K562 treated with DMSO at 1 percent for 48 hours (cell line): Measurements from ENCODE around the gene UBTFL1. TPM values are rescaled to one million over a fixed set of nuclear protein-coding genes. Genes with fewer than 3 reads are reported as not detected.

Experiments
- total RNA-seq: library from RNA; unstranded; fragments of 300-600 nt; gene quantifications from 2 replicates; pipeline ENCODE4 v1.2.3, GENCODE V29; 2022; ENCODE audit warnings: low replicate concordance; ENCODE audit errors: extremely low read depth

The UBTFL1 gene, protein sequence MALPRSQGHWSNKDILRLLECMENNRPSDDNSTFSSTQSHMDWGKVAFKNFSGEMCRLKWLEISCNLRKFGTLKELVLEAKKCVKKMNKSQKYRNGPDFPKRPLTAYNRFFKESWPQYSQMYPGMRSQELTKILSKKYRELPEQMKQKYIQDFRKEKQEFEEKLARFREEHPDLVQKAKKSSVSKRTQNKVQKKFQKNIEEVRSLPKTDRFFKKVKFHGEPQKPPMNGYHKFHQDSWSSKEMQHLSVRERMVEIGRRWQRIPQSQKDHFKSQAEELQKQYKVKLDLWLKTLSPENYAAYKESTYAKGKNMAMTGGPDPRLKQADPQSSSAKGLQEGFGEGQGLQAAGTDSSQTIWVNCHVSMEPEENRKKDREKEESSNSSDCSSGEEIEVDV
- not detected in 2 replicates for total RNA-seq

DNA sequence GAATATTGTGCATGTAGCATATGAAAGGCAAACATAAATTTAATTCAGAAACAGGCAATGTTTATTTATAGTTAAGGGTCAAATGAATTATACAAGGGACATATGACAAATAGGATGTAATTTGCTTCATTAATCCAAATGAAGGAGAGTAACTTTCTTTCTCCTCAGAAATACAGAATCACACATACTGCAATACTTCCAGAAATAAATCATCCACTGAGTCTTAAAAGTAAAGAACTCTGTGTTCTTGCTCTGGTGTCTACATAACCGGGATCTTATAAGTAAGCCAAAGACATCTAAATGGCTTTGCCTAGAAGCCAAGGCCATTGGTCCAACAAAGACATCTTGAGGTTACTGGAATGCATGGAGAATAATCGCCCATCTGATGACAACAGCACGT, at the start of gene UBTFL1:
Gene UBTFL1, plus strand, starts transcription at position 301 of the 400 bp plus-strand sequence. Its CDS starts 0 bp downstream, at position 301.

DNA sequence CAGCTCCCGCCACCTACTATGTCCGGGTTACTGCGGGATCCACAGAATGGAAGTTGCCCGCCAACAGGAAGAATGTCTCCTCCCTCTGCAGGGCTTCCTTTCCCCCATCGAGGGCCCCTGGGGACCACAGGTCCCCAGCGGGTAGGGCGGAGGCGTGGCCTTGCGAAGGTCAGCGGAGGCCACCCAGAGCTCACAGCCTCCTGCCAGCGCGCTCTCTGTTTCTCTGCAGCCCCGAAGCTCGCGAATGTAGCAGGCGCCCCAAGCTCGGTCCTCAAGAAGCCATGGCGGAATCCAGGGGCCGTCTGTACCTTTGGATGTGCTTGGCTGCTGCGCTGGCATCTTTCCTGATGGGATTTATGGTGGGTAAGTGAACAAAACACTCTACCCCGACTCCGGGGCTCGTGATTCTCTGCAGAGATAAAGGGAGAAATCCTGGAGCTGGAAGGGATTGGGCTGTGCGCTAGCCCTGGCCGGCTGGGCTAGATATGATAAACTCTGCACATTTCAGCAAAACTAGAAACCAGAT, 48.8 kb downstream of the UBTFL1 start, which contains the start of gene NAALAD2:
Gene NAALAD2, plus strand, starts transcription at position 186 of the 526 bp plus-strand sequence. Its CDS starts 96 bp downstream, at position 282.

Other genes with a start within 250 kb of the UBTFL1 start
- gene TRIM64B, start 207.5 kb upstream of the UBTFL1 start, total RNA-seq: not detected in 2 replicates
- gene TRIM49D1, start 163.7 kb upstream of the UBTFL1 start, total RNA-seq: not detected in 2 replicates
- gene TRIM49D2, start 161.9 kb upstream of the UBTFL1 start, total RNA-seq: not detected in 2 replicates
- not detected in 2 replicates for gene TRIM64, start 119.9 kb upstream of the UBTFL1 start, total RNA-seq
- not detected in 2 replicates for gene TRIM49C, start 54.8 kb upstream of the UBTFL1 start, total RNA-seq
- not detected in 2 replicates for gene NAALAD2, start 48.7 kb downstream of the UBTFL1 start, total RNA-seq
- not detected in 2 replicates for gene CHORDC1, start 137.1 kb downstream of the UBTFL1 start, total RNA-seq